Stomach (tissue), 4 donors: ENCODE data around the gene PIP4K2A.

Experiments
- CTCF ChIP-seq, 7 experiments: fragments of 450-650 bp in 4 of 7; fragments of 200-600 bp in 3 of 7; sonication (generic) in 3 of 7; IDR thresholded peaks; one replicate each; pipeline ENCODE4 v1.5.1; 2016 to 2019; ENCODE audit warnings: antibody characterized with exemption in 7 of 7, control low read depth in 2 of 7, mild to moderate bottlenecking in 1 of 7
- POLR2A ChIP-seq, 4 donors: fragments of 450-650 bp; IDR thresholded peaks; one replicate each; pipeline ENCODE4 v1.6.1; 2016; ENCODE audit warnings: antibody characterized with exemption in 4 of 4, control low read depth in 2 of 4, mild to moderate bottlenecking in 1 of 4, moderate library complexity in 1 of 4

GRCh38 chr10:22503315-22504088, 210.9 kb downstream of the PIP4K2A start:
- no peak for TF ChIP-seq POLR2A (IDR thresholded peaks at IDR 0.05)
- TF ChIP-seq CTCF (IDR thresholded peaks at IDR 0.05) = no peak
